GM12892 (cell line): ENCODE results near the gene GAS7.

Source experiments
- POLR2A ChIP-seq: IDR thresholded peaks from 2 replicates; pipeline ENCODE4 v1.6.1; 2011; ENCODE audit warnings: low read depth, low read length, control low read depth
- POLR2AphosphoS5 ChIP-seq: IDR thresholded peaks from 2 replicates; pipeline ENCODE4 v1.6.1; 2011; ENCODE audit warnings: low read depth, low read length, control low read depth

DNA sequence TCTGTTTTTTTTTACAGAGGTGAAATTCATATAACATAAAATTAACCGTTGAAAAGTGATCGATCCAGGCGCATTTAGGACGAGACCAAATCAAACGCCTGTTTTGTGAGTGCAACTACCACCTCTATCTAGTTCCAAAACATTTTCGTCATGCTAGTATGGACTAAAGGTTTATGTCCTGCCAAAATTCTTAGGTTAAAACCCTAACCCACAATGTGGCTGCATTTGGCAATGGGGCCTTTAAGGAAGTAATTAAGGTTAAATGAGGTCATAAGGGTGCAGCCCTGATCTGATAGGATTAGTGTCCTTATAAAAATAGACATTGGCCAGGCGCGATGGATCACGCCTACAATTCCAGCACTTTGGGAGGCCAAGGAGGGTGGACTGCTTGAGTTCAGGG is 260.5 kb downstream of the GAS7 start:
- no peak for TF ChIP-seq POLR2AphosphoS5
- TF ChIP-seq POLR2A: no peak
